PC-9 (cell line): ENCODE results near the gene PLD5.
"Not testable (repeated sequence)": the region's sequence is repeated elsewhere in the genome, so short reads cannot be mapped to it uniquely, and the experiment has no call there.

ENCODE experiments used
- EZH2 ChIP-seq: fragments of 200-600 bp; sonication (generic); IDR thresholded peaks from 2 replicates; pipeline ENCODE4 v1.8.0; 2017; ENCODE audit warnings: antibody characterized with exemption, low read depth
- TF ChIP-seq, protein P1 (sequence below): fragments of 200-600 bp; sonication (generic); conservative IDR thresholded peaks from 2 replicates; pipeline ENCODE4 v1.6.1; 2017; ENCODE audit warnings: mixed run types, antibody characterized with exemption, mild to moderate bottlenecking, moderate library complexity

DNA sequence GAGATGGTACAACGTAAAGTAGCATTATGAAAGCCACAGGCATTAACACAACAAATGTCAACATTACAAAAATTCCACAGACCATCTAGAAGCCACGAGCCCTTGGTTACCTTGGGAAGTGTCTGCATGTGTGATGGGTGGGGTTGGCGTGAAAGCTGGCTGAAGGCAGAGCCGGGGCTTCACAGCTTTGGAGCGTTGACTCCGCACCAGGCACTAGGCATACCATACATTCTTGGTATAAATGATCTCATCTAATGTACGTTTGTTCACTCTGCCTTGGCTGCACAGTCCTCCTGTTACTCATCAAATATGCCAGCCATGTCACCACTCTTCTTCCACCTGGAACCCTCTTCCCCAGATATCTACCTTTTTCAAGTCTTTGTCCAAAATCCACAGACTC, 202.5 kb downstream of the PLD5 start:
- TF ChIP-seq, protein P1, sequence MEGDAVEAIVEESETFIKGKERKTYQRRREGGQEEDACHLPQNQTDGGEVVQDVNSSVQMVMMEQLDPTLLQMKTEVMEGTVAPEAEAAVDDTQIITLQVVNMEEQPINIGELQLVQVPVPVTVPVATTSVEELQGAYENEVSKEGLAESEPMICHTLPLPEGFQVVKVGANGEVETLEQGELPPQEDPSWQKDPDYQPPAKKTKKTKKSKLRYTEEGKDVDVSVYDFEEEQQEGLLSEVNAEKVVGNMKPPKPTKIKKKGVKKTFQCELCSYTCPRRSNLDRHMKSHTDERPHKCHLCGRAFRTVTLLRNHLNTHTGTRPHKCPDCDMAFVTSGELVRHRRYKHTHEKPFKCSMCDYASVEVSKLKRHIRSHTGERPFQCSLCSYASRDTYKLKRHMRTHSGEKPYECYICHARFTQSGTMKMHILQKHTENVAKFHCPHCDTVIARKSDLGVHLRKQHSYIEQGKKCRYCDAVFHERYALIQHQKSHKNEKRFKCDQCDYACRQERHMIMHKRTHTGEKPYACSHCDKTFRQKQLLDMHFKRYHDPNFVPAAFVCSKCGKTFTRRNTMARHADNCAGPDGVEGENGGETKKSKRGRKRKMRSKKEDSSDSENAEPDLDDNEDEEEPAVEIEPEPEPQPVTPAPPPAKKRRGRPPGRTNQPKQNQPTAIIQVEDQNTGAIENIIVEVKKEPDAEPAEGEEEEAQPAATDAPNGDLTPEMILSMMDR: not testable (repeated sequence)
- not testable (repeated sequence) for TF ChIP-seq EZH2
